Neural cell (in vitro differentiated cells): ENCODE data around the gene DNPEP. TPM values are rescaled to one million over a fixed set of nuclear protein-coding genes. Genes with fewer than 3 reads are reported as not detected.

Experiments used
- H2AFZ ChIP-seq: fragments of 200-600, 300-800 bp; sonication (generic), shearing (Covaris generic); 2 replicates; pipeline ENCODE4 v1.6.0; 2014; ENCODE audit warnings: low read depth, mild to moderate bottlenecking, antibody characterized with exemption, low read length, moderate library complexity
- H3F3A ChIP-seq: fragments of 200-600 bp; shearing (Covaris generic); 2 replicates; pipeline ENCODE4 v1.6.1; 2016; ENCODE audit warnings: mild to moderate bottlenecking, moderate library complexity, mixed read lengths, antibody characterized with exemption, low read length; ENCODE audit not compliant: insufficient read depth, poor library complexity, severe bottlenecking
- H3K27ac ChIP-seq: fragments of 200-600, 300-800 bp; sonication (generic), shearing (Covaris generic); 2 replicates; pipeline ENCODE4 v1.5.1; 2014; ENCODE audit warnings: mild to moderate bottlenecking, low read length, moderate library complexity
- H3K27me3 ChIP-seq: fragments of 300-800, 200-600 bp; sonication (generic), shearing (Covaris generic); 2 replicates; pipeline ENCODE4 v1.6.0; 2014; ENCODE audit warnings: mild to moderate bottlenecking, low read depth, low read length, moderate library complexity; ENCODE audit not compliant: insufficient read depth
- H3K36me3 ChIP-seq: fragments of 300-800, 200-600 bp; sonication (generic), shearing (Covaris generic); 2 replicates; pipeline ENCODE4 v1.5.1; 2014; ENCODE audit warnings: mild to moderate bottlenecking, antibody characterized with exemption, low read length, moderate library complexity; ENCODE audit not compliant: insufficient read depth
- H3K4me2 ChIP-seq: fragments of 300-800, 200-600 bp; sonication (generic), shearing (Covaris generic); 2 replicates; pipeline ENCODE4 v1.6.0; 2014; ENCODE audit warnings: mild to moderate bottlenecking, low read length
- H3K4me3 ChIP-seq: fragments of 300-800, 200-600 bp; sonication (generic), shearing (Covaris generic); 2 replicates; pipeline ENCODE4 v1.5.1; 2014; ENCODE audit warnings: mild to moderate bottlenecking, low read length, moderate library complexity
- H3K79me2 ChIP-seq: fragments of 200-600 bp; shearing (Covaris generic); replicated peaks from 2 replicates; pipeline ENCODE4 v1.6.0; 2014; ENCODE audit warnings: mild to moderate bottlenecking, low read length, moderate library complexity; ENCODE audit not compliant: insufficient read depth
- H3K9ac ChIP-seq: fragments of 300-800, 200-600 bp; sonication (generic), shearing (Covaris generic); 2 replicates; pipeline ENCODE4 v1.6.1; 2016; ENCODE audit warnings: mild to moderate bottlenecking, low read length, mixed read lengths
- H3K9me2 ChIP-seq: fragments of 200-600 bp; shearing (Covaris generic); 2 replicates; pipeline ENCODE4 v1.6.1; 2016; ENCODE audit warnings: mild to moderate bottlenecking, low read length, mixed read lengths; ENCODE audit not compliant: insufficient read depth
- H3K9me3 ChIP-seq: fragments of 200-600, 300-800 bp; sonication (generic), shearing (Covaris generic); 2 replicates; pipeline ENCODE4 v1.6.1; 2016; ENCODE audit warnings: mild to moderate bottlenecking, mixed run types, low read length, moderate library complexity, mixed read lengths
- H4K20me1 ChIP-seq: fragments of 200-600 bp; shearing (Covaris generic); 2 replicates; pipeline ENCODE4 v1.6.1; 2016; ENCODE audit warnings: mild to moderate bottlenecking, mixed run types; ENCODE audit not compliant: insufficient read depth
- EP300 ChIP-seq: fragments of 450-650 bp; conservative IDR thresholded peaks from 2 replicates; pipeline ENCODE4 v1.6.1; 2014; ENCODE audit warnings: antibody characterized with exemption, mild to moderate bottlenecking, moderate library complexity; ENCODE audit not compliant: poor library complexity, severe bottlenecking
- EZH2 ChIP-seq: fragments of 200-600, 300-800 bp; shearing (Covaris generic), sonication (generic); IDR thresholded peaks from 2 replicates; pipeline ENCODE4 v1.6.1; 2014; ENCODE audit warnings: antibody characterized with exemption, low read length, borderline replicate concordance, mild to moderate bottlenecking; ENCODE audit not compliant: insufficient read depth, poor library complexity, severe bottlenecking
- MXI1 ChIP-seq: fragments of 450-650 bp; conservative IDR thresholded peaks from 2 replicates; pipeline ENCODE4 v1.6.1; 2014; ENCODE audit warnings: antibody characterized with exemption, mild to moderate bottlenecking; ENCODE audit not compliant: poor library complexity, severe bottlenecking
- POLR2AphosphoS5 ChIP-seq: IDR thresholded peaks from 2 replicates; pipeline ENCODE4 v1.6.1; 2012
- RAD21 ChIP-seq: fragments of 450-650 bp; conservative IDR thresholded peaks from 2 replicates; pipeline ENCODE4 v1.6.1; 2014; ENCODE audit warnings: antibody characterized with exemption, mild to moderate bottlenecking, moderate library complexity
- SMC3 ChIP-seq: fragments of 450-650 bp; conservative IDR thresholded peaks from 2 replicates; pipeline ENCODE4 v1.6.1; 2014; ENCODE audit warnings: antibody characterized with exemption, mild to moderate bottlenecking, moderate library complexity; ENCODE audit not compliant: poor library complexity
- TAF1 ChIP-seq: IDR thresholded peaks from 2 replicates; pipeline ENCODE4 v1.6.1; 2012; ENCODE audit warnings: low read depth
- polyA plus RNA-seq: library from polyadenylated mRNA; depleted of rRNA; stranded (reverse); fragments of >200 nt; gene quantifications from 2 replicates; pipeline ENCODE4 v1.2.3, GENCODE V29; 2014
- TF ChIP-seq, protein P1 (sequence below): fragments of 450-650 bp; IDR thresholded peaks from 2 replicates; pipeline ENCODE4 v1.5.1; 2014; ENCODE audit warnings: antibody characterized with exemption, mild to moderate bottlenecking, moderate library complexity; ENCODE audit not compliant: poor library complexity, severe bottlenecking
- TF ChIP-seq, protein P2 (sequence below): IDR thresholded peaks from 2 replicates; pipeline ENCODE4 v1.6.1; 2012; ENCODE audit warnings: borderline replicate concordance

DNPEP gene
- polyA plus RNA-seq, 1 donor from 2014 or later: 11.9 TPM

DNA sequence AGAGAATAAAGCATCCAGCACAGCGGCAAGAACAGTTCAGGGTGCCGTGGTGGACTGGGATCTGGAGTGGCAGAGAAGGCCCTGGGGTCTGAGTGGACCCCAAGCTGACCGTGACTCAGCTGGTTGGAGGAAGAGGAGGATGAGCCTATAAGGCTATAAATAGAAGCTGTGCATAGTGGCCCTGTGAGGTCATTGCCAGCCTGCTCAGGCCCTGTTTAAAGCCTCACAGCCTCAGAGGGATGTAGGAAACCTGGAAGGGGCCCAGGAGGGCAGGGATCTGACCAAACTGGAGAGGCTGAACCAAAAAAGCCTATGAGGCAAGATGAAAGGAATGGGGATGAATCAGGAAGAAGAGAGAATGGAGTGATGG is 19.1 kb upstream of the DNPEP start:
- Histone ChIP-seq H3K9me3 (no peaks in the 10 kb centered on the region), H3K27me3 (no peaks in the 10 kb centered on the region), H3K4me3 (no peak overlapping the region), H3K9me2 (no peaks in the 10 kb centered on the region), H3K79me2 (no peaks in the 10 kb centered on the region), H3K27ac (no peak overlapping the region), H3K9ac (no peak overlapping the region), H3K4me2 (no peak overlapping the region), H3F3A (no peaks in the 10 kb centered on the region), H2AFZ (no peak overlapping the region), H3K36me3 (no peaks in the 10 kb centered on the region), H4K20me1 (no peaks in the 10 kb centered on the region)
- TF ChIP-seq POLR2AphosphoS5 (no peak), EP300 (no peak), EZH2 (no peak)
- TF ChIP-seq, protein P1, sequence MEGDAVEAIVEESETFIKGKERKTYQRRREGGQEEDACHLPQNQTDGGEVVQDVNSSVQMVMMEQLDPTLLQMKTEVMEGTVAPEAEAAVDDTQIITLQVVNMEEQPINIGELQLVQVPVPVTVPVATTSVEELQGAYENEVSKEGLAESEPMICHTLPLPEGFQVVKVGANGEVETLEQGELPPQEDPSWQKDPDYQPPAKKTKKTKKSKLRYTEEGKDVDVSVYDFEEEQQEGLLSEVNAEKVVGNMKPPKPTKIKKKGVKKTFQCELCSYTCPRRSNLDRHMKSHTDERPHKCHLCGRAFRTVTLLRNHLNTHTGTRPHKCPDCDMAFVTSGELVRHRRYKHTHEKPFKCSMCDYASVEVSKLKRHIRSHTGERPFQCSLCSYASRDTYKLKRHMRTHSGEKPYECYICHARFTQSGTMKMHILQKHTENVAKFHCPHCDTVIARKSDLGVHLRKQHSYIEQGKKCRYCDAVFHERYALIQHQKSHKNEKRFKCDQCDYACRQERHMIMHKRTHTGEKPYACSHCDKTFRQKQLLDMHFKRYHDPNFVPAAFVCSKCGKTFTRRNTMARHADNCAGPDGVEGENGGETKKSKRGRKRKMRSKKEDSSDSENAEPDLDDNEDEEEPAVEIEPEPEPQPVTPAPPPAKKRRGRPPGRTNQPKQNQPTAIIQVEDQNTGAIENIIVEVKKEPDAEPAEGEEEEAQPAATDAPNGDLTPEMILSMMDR: no peak

DNA sequence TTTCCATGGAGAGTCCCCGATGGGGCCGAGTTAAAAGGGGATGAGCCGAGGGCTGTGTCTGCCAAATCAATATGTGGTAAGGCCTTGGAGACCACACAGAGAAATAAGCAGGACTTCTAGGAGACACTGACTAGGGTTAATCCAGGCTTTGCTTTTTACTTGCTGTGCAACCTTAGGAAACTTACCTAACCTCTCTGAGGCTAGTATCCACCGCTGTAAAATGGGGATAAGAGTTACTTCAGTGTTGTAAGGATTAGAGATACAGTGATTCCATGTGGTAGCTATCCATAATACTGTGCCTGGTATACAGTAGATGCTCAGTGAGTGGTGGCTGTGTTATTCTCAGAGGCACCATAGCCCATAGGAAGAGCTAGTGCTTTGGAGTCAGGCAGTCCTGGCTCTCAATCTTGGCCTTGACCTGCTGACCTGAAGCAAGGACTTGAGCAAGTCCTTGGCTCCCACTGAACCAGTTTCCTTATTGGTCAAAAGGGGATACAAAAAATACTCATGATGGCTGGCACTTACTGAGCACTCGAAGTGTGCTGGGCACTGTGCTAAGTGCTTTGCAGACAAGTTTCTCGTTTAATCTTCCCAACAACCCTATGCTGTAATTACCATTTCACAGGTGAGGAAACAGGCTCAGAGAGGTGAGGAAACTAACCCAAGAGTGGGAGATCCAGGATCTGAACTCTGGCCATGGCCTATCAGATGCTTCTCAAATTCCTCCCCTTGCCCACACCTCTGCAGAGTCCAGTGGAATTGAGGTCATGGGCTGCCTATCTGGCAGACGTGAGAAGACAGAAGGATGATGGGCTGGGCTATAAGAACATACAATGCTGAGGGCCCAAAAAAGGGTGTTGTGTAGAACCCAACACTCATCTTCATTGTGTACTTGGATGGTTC is 18.5 kb upstream of the DNPEP start:
- no peaks in the 10 kb centered on the region for H3K36me3 ChIP-seq
- H3K4me3 ChIP-seq: no peak overlapping the region
- H3K27me3 ChIP-seq: no peaks in the 10 kb centered on the region
- H3K4me2 ChIP-seq: no peak overlapping the region
- TF ChIP-seq POLR2AphosphoS5 (no peak), EZH2 (no peak), EP300 (no peak), TAF1 (no peak), RAD21 (no peak)
- no peak overlapping the region for H3K9ac ChIP-seq
- H3K27ac ChIP-seq: no peak overlapping the region
- H3F3A ChIP-seq: no peaks in the 10 kb centered on the region
- no peaks in the 10 kb centered on the region for H3K9me3 ChIP-seq
- H3K9me2 ChIP-seq: no peaks in the 10 kb centered on the region
- no peak overlapping the region for H2AFZ ChIP-seq
- H4K20me1 ChIP-seq: no peaks in the 10 kb centered on the region
- H3K79me2 ChIP-seq: no peaks in the 10 kb centered on the region

DNA sequence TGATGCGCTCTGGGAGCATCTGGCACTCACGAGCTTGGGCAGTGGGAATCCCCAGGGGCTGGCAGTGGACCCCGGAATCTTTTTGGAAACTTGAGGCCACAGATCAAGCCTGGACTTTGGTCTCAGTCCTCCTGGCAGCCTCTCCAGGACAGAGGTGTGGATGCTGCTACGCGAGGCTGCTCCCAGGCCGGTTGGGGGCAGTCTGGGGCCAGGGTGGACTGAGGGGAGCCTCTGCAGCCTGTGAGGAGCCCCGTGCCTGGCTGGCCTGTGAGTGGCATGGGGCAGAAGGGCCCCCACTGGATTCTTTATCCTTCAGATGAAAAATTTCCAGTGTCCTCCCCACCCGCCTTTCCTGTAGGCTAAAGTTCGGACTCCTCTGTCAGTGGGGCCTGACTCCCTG is 17.7 kb upstream of the DNPEP start:
- Histone ChIP-seq H3K4me2 (no peak overlapping the region), H3K27me3 (no peaks in the 10 kb centered on the region), H3K9me2 (no peaks in the 10 kb centered on the region), H3K79me2 (no peaks in the 10 kb centered on the region), H3K4me3 (no peak overlapping the region), H3F3A (no peaks in the 10 kb centered on the region), H3K9me3 (no peaks in the 10 kb centered on the region), H3K36me3 (no peaks in the 10 kb centered on the region), H3K27ac (no peak overlapping the region), H2AFZ (no peak overlapping the region), H3K9ac (no peak overlapping the region), H4K20me1 (no peaks in the 10 kb centered on the region)
- no peak for TF ChIP-seq RAD21

DNA sequence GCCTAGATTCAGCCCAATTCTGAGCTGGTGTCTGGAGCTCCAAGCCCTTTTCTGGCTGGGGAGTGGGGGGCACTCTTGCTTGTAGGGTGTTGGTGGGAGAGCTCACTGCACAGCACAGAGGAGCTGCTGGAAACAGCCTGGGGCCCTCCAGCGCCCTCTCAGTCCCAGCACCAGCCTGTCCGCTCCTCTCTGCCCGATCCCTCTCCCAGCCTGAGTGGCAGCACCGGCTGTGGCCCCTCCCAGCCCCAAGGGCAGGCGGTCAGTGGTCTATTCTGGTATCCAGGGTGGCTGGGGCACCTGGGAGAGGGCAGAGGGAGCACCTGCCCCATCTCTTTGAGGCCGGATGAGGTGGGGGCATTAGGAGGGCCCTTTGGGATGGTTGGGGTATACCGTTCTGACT is 17.2 kb upstream of the DNPEP start:
- Histone ChIP-seq H4K20me1 (no peaks in the 10 kb centered on the region), H3K9me3 (no peaks in the 10 kb centered on the region), H3K27ac (no peak overlapping the region), H2AFZ (no peak overlapping the region), H3K4me2 (no peak overlapping the region), H3K9me2 (no peaks in the 10 kb centered on the region), H3K9ac (no peak overlapping the region), H3K36me3 (no peaks in the 10 kb centered on the region), H3K4me3 (no peak overlapping the region), H3K79me2 (no peaks in the 10 kb centered on the region), H3K27me3 (no peaks in the 10 kb centered on the region), H3F3A (no peaks in the 10 kb centered on the region)
- TF ChIP-seq, protein P2, sequence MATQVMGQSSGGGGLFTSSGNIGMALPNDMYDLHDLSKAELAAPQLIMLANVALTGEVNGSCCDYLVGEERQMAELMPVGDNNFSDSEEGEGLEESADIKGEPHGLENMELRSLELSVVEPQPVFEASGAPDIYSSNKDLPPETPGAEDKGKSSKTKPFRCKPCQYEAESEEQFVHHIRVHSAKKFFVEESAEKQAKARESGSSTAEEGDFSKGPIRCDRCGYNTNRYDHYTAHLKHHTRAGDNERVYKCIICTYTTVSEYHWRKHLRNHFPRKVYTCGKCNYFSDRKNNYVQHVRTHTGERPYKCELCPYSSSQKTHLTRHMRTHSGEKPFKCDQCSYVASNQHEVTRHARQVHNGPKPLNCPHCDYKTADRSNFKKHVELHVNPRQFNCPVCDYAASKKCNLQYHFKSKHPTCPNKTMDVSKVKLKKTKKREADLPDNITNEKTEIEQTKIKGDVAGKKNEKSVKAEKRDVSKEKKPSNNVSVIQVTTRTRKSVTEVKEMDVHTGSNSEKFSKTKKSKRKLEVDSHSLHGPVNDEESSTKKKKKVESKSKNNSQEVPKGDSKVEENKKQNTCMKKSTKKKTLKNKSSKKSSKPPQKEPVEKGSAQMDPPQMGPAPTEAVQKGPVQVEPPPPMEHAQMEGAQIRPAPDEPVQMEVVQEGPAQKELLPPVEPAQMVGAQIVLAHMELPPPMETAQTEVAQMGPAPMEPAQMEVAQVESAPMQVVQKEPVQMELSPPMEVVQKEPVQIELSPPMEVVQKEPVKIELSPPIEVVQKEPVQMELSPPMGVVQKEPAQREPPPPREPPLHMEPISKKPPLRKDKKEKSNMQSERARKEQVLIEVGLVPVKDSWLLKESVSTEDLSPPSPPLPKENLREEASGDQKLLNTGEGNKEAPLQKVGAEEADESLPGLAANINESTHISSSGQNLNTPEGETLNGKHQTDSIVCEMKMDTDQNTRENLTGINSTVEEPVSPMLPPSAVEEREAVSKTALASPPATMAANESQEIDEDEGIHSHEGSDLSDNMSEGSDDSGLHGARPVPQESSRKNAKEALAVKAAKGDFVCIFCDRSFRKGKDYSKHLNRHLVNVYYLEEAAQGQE: no peak
- TF ChIP-seq, protein P1: no peak
- no peak for TF ChIP-seq EZH2
- no peak for TF ChIP-seq MXI1
- TF ChIP-seq SMC3: no peak
- TF ChIP-seq TAF1: no peak
- no peak for TF ChIP-seq RAD21
- TF ChIP-seq EP300: no peak
